Testis (tissue), 3 donors: Measurements from ENCODE around the gene HSPB9. TPM values are rescaled to one million over a fixed set of nuclear protein-coding genes. Genes with fewer than 3 reads are reported as not detected.

Experiments used
- DNase-seq: peaks from one replicate; pipeline ENCODE4 v3.0.0-alpha.2; 2019
- H3K27ac ChIP-seq, 2 donors: fragments of 200-600 bp; sonication (generic); one replicate each; pipeline ENCODE4 v1.5.1; 2019
- H3K27me3 ChIP-seq: fragments of 200-600 bp; sonication (generic); one replicate; pipeline ENCODE4 v1.5.1; 2019
- H3K36me3 ChIP-seq: fragments of 200-600 bp; sonication (generic); one replicate; pipeline ENCODE4 v1.5.1; 2017; ENCODE audit warnings: low read depth; ENCODE audit errors: missing control alignments
- H3K4me1 ChIP-seq: fragments of 200-600 bp; sonication (generic); one replicate; pipeline ENCODE4 v1.5.1; 2019
- H3K4me3 ChIP-seq, 2 donors: fragments of 200-600 bp; sonication (generic); one replicate each; pipeline ENCODE4 v1.5.1; 2017 to 2019
- H3K9me3 ChIP-seq: fragments of 200-600 bp; sonication (generic); one replicate; pipeline ENCODE4 v1.5.1; 2017
- POLR2A ChIP-seq: fragments of 450-650 bp; IDR thresholded peaks from one replicate; pipeline ENCODE4 v1.6.1; 2017; ENCODE audit warnings: antibody characterized with exemption, mild to moderate bottlenecking, moderate library complexity
- WGBS, 2 donors: methylation state at CpG; one replicate each; pipeline ENCODE4 v1.1.5; 2018; 5-methylcytosine and 5-hydroxymethylcytosine counted together
- intact Hi-C: fragments of 100-400 bp; cut with DNase I; formaldehyde crosslinking; loops from one replicate; pipeline ENCODE4 v1.15.1; 2023; ENCODE audit warnings: low total_unique reads
- polyA plus RNA-seq: library from polyadenylated mRNA; stranded (reverse); fragments of 350-450 nt; fragmentation: Illumina TruSeq; extraction: RNeasy Lipid Tissue Mini Kit (QIAGEN cat#74804); gene quantifications from one replicate; pipeline ENCODE4 v1.2.3, GENCODE V29; 2014; ENCODE audit warnings: low read depth, low replicate concordance; ENCODE audit not compliant: insufficient read depth
- total RNA-seq, 2 donors: library from RNA; depleted of rRNA; stranded (reverse); fragments of >200 nt; gene quantifications; one replicate each; pipeline ENCODE4 v1.2.3, GENCODE V29; 2016
- TF ChIP-seq, protein P1 (sequence below), 3 experiments: fragments of 450-650 bp in 2 of 3; fragments of 200-600 bp in 1 of 3; sonication (generic) in 1 of 3; IDR thresholded peaks; one replicate each; pipeline ENCODE4 v1.5.1; 2016 to 2019; ENCODE audit warnings: antibody characterized with exemption in 3 of 3, mild to moderate bottlenecking in 2 of 3, moderate library complexity in 1 of 3

HSPB9 gene
- total and polyA plus RNA-seq, 3 donors from 2014 or later, result 6.9 to 12.9 (median 9.8) TPM

DNA sequence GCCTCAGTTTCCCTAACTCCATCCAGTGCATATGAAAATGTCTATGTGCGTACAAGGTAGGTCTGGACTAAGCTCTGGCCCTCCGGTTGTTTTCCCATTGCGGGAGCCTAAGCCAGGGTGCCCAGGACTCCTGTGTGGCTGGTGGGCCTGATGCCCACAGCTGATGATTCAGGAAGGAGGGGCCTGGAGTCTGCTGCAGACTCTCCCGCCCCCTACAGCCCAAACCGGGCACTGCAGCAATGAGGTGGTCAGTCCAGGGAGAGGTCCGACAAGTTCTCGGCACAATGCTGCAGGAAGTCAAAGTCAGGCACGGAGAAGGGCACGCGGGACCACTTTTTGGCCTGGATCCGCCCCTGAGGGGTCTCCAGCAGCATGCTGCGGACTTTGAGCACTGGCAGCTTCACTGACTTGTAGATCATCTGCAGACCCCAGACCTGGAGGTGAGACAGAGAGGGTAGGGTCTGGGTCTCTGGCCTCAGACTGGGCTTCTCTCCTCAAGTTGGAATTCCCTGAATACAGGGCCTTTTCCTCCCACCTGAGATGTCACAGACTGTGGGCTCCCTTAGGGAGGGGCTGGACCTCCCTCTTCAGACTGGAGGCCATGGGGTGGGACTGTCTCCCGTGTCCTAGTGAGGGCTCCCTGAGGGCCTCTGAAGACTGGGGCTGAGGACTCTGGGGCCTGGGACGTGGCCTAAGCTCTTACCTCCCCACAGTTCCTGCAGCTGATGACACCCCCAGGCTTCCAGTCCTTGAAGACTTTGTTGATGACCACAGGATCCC, 20.9 kb upstream of the HSPB9 start:
- intact Hi-C loops, result no loop called here
- peak; percentile 88 for DNase-seq
- Histone ChIP-seq H3K4me1 (peaks cover 26% of the 10 kb centered on the region), H3K36me3 (no peaks in the 10 kb centered on the region), H3K27me3 (no peaks in the 10 kb centered on the region), H3K9me3 (no peaks in the 10 kb centered on the region), H3K4me3 (no peak overlapping the region), H3K27ac (no peak overlapping the region)
- TF ChIP-seq, protein P1, sequence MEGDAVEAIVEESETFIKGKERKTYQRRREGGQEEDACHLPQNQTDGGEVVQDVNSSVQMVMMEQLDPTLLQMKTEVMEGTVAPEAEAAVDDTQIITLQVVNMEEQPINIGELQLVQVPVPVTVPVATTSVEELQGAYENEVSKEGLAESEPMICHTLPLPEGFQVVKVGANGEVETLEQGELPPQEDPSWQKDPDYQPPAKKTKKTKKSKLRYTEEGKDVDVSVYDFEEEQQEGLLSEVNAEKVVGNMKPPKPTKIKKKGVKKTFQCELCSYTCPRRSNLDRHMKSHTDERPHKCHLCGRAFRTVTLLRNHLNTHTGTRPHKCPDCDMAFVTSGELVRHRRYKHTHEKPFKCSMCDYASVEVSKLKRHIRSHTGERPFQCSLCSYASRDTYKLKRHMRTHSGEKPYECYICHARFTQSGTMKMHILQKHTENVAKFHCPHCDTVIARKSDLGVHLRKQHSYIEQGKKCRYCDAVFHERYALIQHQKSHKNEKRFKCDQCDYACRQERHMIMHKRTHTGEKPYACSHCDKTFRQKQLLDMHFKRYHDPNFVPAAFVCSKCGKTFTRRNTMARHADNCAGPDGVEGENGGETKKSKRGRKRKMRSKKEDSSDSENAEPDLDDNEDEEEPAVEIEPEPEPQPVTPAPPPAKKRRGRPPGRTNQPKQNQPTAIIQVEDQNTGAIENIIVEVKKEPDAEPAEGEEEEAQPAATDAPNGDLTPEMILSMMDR (IDR thresholded peaks at IDR 0.05), result peak; percentile 65 to 83 (median 68)
- no peak for TF ChIP-seq POLR2A
- 45 to 58% methylated on average over 10 to 14 of the region's 14 CpGs for WGBS, 2 donors

DNA sequence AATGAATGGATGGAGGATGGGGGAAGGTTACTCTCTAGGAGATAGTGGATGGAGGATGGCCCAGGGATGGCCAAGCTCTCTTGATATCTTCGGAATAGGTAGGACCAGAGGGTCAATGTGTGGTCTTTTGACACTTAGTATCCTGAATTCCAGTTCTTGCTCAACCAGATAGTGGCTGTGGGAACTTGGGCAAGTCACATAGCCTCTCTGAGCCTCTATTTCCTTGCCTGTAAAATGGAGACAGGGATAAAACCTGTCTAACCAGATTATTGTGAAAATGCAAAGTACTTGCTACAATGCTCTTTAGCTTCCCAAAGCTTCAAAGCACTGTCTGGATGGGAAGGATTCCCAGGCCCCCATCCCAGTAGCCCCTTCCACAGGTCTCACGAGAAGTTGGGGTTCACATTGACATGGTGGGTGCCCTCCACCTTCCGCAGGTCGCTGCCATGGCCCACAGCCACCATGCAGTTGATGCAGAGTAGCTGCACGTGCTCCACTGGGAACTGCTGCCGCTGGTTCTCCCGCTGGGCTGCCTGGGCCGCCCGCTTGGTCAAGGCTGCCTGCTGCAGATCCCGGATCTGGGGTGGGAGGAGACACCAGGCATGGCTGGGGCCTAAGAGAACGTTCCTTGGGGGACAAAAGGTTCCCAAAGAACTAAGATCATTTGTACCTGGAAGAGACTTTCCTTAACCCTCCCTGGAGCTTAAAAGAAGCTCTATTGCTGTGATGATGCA, 19.2 kb upstream of the HSPB9 start:
- H3K4me1 ChIP-seq, result peaks cover 24% of the 10 kb centered on the region
- H3K27ac ChIP-seq, result no peak overlapping the region
- no peaks in the 10 kb centered on the region for H3K27me3 ChIP-seq
- no peak overlapping the region for H3K4me3 ChIP-seq
- no peak for TF ChIP-seq POLR2A
- TF ChIP-seq, protein P1 (IDR thresholded peaks at IDR 0.05), result no peak
- intact Hi-C loops, result no loop called here
- H3K36me3 ChIP-seq, result no peaks in the 10 kb centered on the region
- no peaks in the 10 kb centered on the region for H3K9me3 ChIP-seq
- no peak for DNase-seq
- 71 to 78% methylated on average over 10 to 11 of the region's 11 CpGs for WGBS, 2 donors

DNA sequence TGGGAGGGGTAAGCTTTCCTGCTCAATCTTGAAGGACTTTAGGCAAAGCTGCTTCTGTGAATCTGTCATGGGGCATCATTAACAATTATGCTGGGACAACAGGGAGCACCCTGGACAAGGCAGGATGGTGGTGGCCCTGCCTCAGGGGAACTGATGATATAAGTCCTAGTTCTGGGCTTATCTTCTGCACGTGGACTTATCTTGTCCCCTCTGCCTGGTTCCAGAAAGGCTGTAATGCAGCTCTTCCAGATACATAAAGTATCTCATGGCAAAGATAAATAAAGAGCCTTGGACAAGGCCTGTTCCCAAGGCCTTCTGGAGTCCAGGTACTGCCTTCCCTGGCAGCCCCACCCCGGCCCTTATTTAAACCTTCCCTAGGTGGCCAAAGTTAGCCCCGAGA, 18.3 kb upstream of the HSPB9 start:
- DNase-seq, result no peak
- intact Hi-C loops, result no loop called here

DNA sequence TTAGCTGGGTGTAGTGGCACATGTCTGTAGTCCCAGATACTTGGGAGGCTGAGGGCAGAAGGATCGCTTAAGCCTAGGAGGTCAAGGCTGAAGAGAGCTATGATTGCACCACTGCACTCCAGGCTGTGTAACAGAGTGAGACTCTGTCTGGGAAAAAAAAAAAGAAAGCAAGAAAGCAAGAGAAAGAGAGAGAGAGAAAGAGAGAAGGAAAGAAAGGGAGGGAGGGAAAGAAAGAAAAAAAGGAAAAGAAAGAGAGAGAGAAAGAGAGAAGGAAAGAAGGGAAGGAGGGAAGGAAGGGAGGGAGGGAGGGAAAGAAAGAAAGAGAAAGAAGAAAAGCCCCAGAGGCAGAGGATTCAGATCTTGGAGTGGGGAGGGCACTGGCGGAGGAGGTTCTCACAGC, 16.6 kb upstream of the HSPB9 start:
- Histone ChIP-seq H3K27me3 (no peaks in the 10 kb centered on the region), H3K4me1 (peaks cover 19% of the 10 kb centered on the region), H3K36me3 (no peaks in the 10 kb centered on the region), H3K4me3 (no peak overlapping the region), H3K27ac (no peak overlapping the region), H3K9me3 (no peaks in the 10 kb centered on the region)
- no peak for DNase-seq
- TF ChIP-seq, protein P1 (IDR thresholded peaks at IDR 0.05), result no peak
- TF ChIP-seq POLR2A, result no peak
- WGBS, 2 donors, result 70 to 84% methylated on average over 1 to 2 of the region's 2 CpGs
- intact Hi-C loops, result no loop called here

More for the DNA sequence above, 18.3 kb upstream of the HSPB9 start:
- no peak for TF ChIP-seq POLR2A
- TF ChIP-seq, protein P1 (IDR thresholded peaks at IDR 0.05), result no peak
- no peaks in the 10 kb centered on the region for H3K36me3 ChIP-seq
- peaks cover 21% of the 10 kb centered on the region for H3K4me1 ChIP-seq
- no peaks in the 10 kb centered on the region for H3K27me3 ChIP-seq
- no peaks in the 10 kb centered on the region for H3K9me3 ChIP-seq
- H3K27ac ChIP-seq, result no peak overlapping the region
- H3K4me3 ChIP-seq, result no peak overlapping the region
- 50 to 75% methylated on average over 3 of the region's 3 CpGs for WGBS, 2 donors
